Activated naive CD4-positive, alpha-beta T cell treated with anti-CD3 and anti-CD28 coated beads, Interleukin-2, amount 50 U/mL, for 24 hours (primary cell): ENCODE measurements around the gene KRT6C.

Source experiments
- H3K27ac Mint-ChIP-seq: one replicate; pipeline ENCODE4 v1.8.0; 2021; ENCODE audit warnings: mild to moderate bottlenecking, mixed read lengths
- H3K27me3 Mint-ChIP-seq: one replicate; pipeline ENCODE4 v1.8.0; 2021; ENCODE audit warnings: mixed read lengths
- H3K36me3 Mint-ChIP-seq: one replicate; pipeline ENCODE4 v1.8.0; 2021; ENCODE audit warnings: mixed read lengths
- H3K4me1 Mint-ChIP-seq: one replicate; pipeline ENCODE4 v1.8.0; 2021; ENCODE audit warnings: mixed read lengths
- H3K4me3 Mint-ChIP-seq: one replicate; pipeline ENCODE4 v1.8.0; 2021; ENCODE audit warnings: mild to moderate bottlenecking, mixed read lengths
- H3K9me3 Mint-ChIP-seq: one replicate; pipeline ENCODE4 v1.8.0; 2021; ENCODE audit warnings: mixed read lengths

The KRT6C gene

GRCh38 chr12:52435659-52435999, 38.0 kb downstream of the KRT6C start:
- Mint-ChIP-seq H3K36me3 (no peaks in the 10 kb centered on the region), H3K27ac (no peak overlapping the region)

GRCh38 chr12:52434760-52435530, 38.7 kb downstream of the KRT6C start:
- H3K4me3 Mint-ChIP-seq = no peak overlapping the region
- H3K27ac Mint-ChIP-seq = no peak overlapping the region
- no peaks in the 10 kb centered on the region for H3K9me3 Mint-ChIP-seq
- H3K27me3 Mint-ChIP-seq = peaks cover 14% of the 10 kb centered on the region
- H3K4me1 Mint-ChIP-seq = no peaks in the 10 kb centered on the region
- no peaks in the 10 kb centered on the region for H3K36me3 Mint-ChIP-seq

More at GRCh38 chr12:52435659-52435999, 38.0 kb downstream of the KRT6C start:
- H3K27me3 Mint-ChIP-seq = peaks cover 14% of the 10 kb centered on the region
- no peak overlapping the region for H3K4me3 Mint-ChIP-seq
- no peaks in the 10 kb centered on the region for H3K4me1 Mint-ChIP-seq
- no peaks in the 10 kb centered on the region for H3K9me3 Mint-ChIP-seq

DNA sequence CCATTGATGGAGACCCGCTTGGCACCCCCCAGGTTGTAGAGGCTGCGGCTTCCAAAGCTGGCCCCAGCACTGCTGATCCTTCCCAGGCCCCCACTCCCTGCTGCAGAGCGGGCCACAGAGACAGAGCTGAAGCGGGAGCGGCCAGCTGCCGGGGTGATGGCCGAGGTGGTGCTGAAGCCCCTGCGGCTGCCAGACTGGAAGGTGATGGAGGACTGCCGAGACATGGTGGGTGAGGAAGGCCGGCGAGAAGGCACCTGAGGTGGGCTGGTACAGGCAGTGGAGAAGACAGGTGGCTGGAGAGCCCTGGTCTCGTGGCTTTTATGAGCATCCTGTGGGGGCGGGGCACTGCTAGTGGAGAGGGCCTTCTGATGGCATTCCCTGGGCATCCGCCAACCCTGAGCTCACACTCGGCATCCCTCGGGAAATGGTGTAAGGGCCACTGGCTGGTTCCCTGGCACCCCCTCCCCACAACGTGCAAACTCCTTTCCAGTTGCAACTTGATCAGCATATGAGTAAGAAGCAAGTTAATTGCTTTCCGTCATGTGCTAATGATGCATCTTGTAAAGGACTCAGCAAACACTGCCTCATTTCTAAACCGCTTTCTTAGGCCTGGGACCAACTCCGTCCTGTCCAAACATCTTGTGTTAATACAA, 39.4 kb downstream of the KRT6C start, which contains the start of gene KRT75:
KRT75 (minus strand) TSS at position 291 of the 653 bp plus-strand sequence; CDS start at position 224, 67 bp downstream.
- Mint-ChIP-seq H3K27me3 (peaks cover 14% of the 10 kb centered on the region), H3K4me1 (no peaks in the 10 kb centered on the region), H3K4me3 (no peak within 1 kb of the TSS), H3K27ac (no peak within 1 kb of the TSS), H3K36me3 (no peaks in the 10 kb centered on the region), H3K9me3 (no peaks in the 10 kb centered on the region)

GRCh38 chr12:52433501-52434080, 40.0 kb downstream of the KRT6C start:
- Mint-ChIP-seq H3K4me1 (no peaks in the 10 kb centered on the region), H3K9me3 (no peaks in the 10 kb centered on the region), H3K4me3 (no peak overlapping the region), H3K27ac (no peak overlapping the region), H3K27me3 (peaks cover 14% of the 10 kb centered on the region), H3K36me3 (no peaks in the 10 kb centered on the region)

- no peak overlapping the region for H3K27ac Mint-ChIP-seq
- no peak overlapping the region for H3K4me3 Mint-ChIP-seq
- H3K9me3 Mint-ChIP-seq = no peaks in the 10 kb centered on the region
- peaks cover 14% of the 10 kb centered on the region for H3K27me3 Mint-ChIP-seq
- H3K36me3 Mint-ChIP-seq = no peaks in the 10 kb centered on the region
- H3K4me1 Mint-ChIP-seq = no peaks in the 10 kb centered on the region
Observed at GRCh38 chr12:52432559-52433207, 40.9 kb downstream of the KRT6C start.

GRCh38 chr12:52428121-52428520, 45.5 kb downstream of the KRT6C start:
- Mint-ChIP-seq H3K27me3 (peaks cover 3% of the 10 kb centered on the region), H3K36me3 (no peaks in the 10 kb centered on the region), H3K4me3 (no peak overlapping the region), H3K27ac (no peak overlapping the region), H3K4me1 (no peaks in the 10 kb centered on the region), H3K9me3 (no peaks in the 10 kb centered on the region)

DNA sequence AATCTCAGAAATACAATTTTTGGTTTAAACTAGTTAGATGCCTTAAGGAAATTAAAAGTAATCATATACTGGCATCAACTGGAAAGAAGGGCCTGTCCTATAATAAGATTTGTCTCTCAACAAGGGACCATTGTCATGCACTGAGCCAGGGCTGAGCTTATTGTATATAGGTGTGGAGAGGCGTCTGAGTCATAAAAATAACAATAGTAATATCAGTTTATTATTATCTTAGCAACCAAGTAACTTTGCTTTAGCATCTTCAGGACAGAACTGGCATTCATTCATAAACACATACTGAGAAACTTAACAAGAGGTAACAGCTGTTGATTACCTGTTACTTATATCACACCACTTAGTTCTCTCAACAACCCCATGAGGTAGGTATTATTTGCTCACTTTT, 46.5 kb downstream of the KRT6C start:
- no peaks in the 10 kb centered on the region for H3K9me3 Mint-ChIP-seq
- H3K36me3 Mint-ChIP-seq = no peaks in the 10 kb centered on the region
- no peak overlapping the region for H3K4me3 Mint-ChIP-seq
- no peaks in the 10 kb centered on the region for H3K4me1 Mint-ChIP-seq
- no peaks in the 10 kb centered on the region for H3K27me3 Mint-ChIP-seq
- H3K27ac Mint-ChIP-seq = no peak overlapping the region

DNA sequence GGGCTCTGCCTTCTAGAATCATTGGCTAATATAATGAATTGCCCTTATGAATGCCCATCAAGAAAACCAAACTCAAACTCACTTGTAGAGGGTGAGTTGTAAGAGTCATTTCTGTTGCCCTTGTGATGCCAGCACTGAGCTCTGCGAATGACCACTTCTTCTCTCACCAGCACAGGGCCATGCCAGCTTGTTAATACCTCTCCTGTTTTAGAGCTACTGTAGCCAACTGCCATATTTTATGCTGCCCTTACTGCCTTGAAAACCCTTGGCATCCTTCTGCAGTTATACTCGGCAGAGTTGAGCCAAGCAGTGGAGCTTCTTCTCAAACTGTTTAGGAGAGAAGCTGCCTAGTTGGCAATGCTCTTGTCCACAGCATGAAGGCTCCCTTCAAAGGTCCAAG, 47.6 kb downstream of the KRT6C start:
- H3K27me3 Mint-ChIP-seq = no peaks in the 10 kb centered on the region
- no peaks in the 10 kb centered on the region for H3K4me1 Mint-ChIP-seq

DNA sequence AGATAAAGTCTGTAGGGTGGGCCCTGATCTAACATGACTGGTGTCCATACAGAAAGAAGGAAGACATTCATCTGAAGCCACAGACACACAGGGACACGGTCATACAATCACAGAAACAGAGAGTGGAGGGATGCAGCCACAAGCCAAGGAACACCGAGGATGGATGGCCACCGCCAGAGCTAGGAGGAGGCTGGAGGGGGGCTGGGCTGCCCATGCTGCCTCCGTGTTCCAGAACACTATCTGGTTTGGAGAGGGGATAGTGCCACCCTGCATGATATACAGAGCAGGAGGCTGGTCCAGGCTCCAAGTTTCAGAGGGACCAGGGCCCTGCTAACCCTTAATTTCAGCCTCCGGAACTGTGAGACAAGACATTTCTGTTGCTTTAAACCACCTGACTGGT, 48.1 kb downstream of the KRT6C start:
- Mint-ChIP-seq H3K27ac (no peak overlapping the region), H3K9me3 (no peaks in the 10 kb centered on the region), H3K36me3 (no peaks in the 10 kb centered on the region), H3K4me1 (no peaks in the 10 kb centered on the region), H3K4me3 (no peak overlapping the region), H3K27me3 (no peaks in the 10 kb centered on the region)

More for the DNA sequence above, 47.6 kb downstream of the KRT6C start:
- Mint-ChIP-seq H3K27ac (no peak overlapping the region), H3K36me3 (no peaks in the 10 kb centered on the region), H3K4me3 (no peak overlapping the region), H3K9me3 (no peaks in the 10 kb centered on the region)

DNA sequence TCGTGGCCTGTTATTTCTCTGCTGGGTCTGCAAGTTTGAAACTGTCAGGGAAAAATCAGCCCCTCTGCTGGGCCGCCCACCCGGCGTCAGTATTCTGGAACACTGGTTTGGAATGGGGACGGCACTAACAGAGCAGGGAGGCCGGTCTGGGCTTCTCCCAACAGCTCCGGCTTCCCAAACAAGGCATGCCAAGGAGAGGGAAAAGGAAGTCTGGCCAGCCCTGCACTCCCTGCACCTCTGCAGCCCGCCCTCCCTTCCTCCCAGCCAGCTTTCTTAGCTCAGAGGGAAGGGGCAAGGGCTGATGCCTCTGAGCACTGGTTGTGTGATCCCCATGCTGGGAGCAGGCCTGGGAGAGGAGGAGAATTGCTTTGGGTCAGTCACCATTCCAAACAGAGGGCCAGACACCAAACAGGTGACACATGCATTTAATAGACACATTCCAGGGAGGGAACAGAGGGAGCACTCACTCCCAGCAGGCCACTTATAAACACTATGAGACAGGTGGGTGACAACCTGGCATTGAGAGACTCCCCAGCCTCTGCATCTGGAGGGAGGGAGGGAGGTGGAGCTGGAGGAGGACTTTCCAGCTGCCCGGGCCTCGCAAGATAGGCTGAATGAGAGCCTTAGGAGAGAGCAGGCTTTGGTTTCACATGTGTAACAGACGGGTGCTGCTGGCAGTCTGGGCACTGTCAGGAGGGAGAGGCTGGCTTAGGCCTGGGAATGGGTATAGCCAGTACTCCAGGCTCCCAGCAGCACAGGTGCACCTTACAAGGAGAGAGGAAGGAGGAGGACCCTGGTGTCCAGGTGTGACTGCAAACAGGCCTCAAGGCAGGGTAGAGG, 49.7 kb downstream of the KRT6C start:
- Mint-ChIP-seq H3K9me3 (no peaks in the 10 kb centered on the region), H3K27ac (no peak overlapping the region), H3K4me1 (no peaks in the 10 kb centered on the region), H3K27me3 (no peaks in the 10 kb centered on the region), H3K36me3 (no peaks in the 10 kb centered on the region), H3K4me3 (no peak overlapping the region)

DNA sequence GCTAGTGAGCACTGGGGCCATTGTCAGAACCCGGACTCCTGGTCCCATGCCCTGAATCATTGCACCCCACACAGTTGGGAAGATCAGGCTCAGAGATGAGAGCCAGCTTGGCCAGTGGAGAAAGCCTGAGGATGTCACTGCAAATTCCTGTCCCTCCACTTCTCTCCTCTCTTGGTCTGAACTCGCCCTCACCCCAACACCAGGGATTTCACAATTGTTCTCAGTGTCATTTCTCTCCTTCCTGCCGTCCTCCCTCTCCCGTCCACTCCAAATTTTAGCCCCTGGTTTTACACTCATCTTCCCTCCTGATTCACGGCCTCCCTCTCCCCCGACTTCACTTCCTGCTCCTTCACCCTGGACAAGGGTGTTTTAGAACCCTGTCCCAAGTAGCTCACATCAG, 50.6 kb downstream of the KRT6C start:
- Mint-ChIP-seq H3K9me3 (no peaks in the 10 kb centered on the region), H3K4me1 (no peaks in the 10 kb centered on the region), H3K27me3 (no peaks in the 10 kb centered on the region), H3K4me3 (no peak overlapping the region), H3K36me3 (no peaks in the 10 kb centered on the region), H3K27ac (no peak overlapping the region)

DNA sequence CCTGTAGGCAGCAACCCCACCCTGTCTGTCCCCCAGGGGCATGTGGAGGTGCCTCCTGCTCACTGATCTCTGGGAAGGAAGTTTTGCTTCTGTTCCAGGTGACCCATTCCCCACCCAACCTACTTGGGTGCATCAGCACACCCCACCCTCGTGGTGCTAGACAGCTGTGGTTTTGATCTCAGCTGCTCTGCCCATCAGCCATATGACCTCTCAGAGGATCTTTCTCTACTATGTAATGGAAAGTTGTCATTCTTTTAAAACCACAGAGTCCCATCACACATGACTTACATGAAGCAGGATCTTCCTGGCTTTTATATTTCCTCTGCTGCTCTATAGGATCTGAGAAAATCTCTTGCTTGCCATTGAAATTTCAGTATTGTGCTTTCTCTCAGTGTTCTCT, 53.9 kb downstream of the KRT6C start:
- Mint-ChIP-seq H3K9me3 (no peaks in the 10 kb centered on the region), H3K4me1 (no peaks in the 10 kb centered on the region), H3K27ac (no peak overlapping the region), H3K27me3 (no peaks in the 10 kb centered on the region), H3K36me3 (no peaks in the 10 kb centered on the region), H3K4me3 (no peak overlapping the region)

GRCh38 chr12:52418576-52419110, 55.0 kb downstream of the KRT6C start:
- H3K4me1 Mint-ChIP-seq = no peaks in the 10 kb centered on the region
- H3K36me3 Mint-ChIP-seq = no peaks in the 10 kb centered on the region
- H3K27ac Mint-ChIP-seq = no peak overlapping the region
- no peaks in the 10 kb centered on the region for H3K27me3 Mint-ChIP-seq
- H3K4me3 Mint-ChIP-seq = no peak overlapping the region
- H3K9me3 Mint-ChIP-seq = no peaks in the 10 kb centered on the region
